Measurements from ENCODE around the gene SLC25A42.
A peak's percentile ranks its signal among the peaks of the same experiment; 100 is the strongest.
"Not testable (repeated sequence)": the region's sequence is repeated elsewhere in the genome, so short reads cannot be mapped to it uniquely, and the experiment has no call there.

The SLC25A42 gene

DNA sequence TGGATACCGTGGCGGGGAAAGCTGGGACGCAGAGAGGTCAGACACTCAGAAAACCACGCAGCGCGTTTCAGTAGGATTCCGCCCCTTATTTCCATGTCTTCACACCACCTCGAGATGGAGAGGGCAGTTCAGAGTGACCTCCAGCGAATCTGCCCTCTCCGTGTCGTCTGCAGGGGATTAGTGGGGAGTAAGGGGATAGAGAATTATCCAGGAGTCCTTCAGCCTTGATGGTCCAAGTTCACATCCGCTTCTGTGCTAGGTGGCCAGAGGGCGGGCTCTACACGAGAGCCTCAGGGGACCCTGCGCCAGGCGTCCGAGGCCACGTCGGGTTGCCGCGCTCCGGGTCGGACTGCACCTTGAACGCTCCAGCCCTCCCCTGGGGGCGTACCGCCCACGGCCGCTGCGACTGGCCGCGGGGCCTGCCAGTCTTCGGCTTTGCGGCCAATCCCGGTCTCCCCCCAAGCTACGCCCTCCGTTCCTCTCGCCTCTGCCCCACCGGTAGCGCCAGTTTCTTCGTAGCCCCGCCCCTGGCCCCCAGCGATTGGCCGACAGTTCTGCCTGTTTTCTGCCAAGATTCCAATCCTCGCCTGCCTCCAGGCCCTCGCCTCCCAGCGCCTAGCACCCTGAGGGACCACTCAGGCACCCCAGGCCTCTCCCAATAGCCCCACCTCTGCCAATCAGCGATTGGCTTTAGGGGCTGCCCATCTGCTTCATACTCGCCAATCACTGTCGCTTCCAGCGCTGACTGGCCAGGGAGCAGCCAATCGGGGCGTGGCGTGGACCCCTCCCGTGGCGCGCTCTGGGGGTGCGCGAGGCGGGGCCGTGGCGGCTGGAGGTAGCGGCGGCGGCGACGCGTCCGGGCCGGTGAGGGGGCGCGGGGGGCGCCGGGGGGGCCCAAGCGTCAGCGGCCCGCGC lies at the start of gene SLC25A42:
Gene SLC25A42, plus strand, starts transcription at position 812 of the 915 bp plus-strand sequence. CDS start 32,131 bp downstream, outside the sequence.
- DNase-seq = peak; percentile 100

DNA sequence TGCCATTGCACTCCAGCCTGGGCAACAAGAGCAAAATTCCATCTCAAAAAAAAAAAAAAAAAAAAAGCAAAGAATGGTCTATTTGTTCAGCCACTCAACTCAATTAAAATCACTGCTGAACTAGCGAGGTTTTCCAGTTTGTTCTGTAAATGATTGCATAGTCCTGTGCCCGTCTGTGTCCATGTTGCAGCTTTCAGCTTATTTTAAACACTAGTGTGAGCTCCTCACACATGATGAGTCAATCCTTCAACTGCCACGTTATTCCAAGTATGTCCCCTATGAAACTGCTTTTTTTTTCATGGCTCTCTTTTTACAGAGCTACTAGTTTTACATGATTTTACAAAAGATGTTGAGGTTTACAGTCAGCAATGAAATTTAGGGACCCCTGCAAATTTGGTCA lies 42.7 kb upstream of the SLC25A42 start:
- DNase-seq = peak; percentile 82

GRCh38 chr19:19022380-19022961 lies 41.3 kb upstream of the SLC25A42 start:
- no peak for DNase-seq

- DNase-seq = not testable (repeated sequence)
Observed at GRCh38 chr19:19023376-19023775, 40.4 kb upstream of the SLC25A42 start.

DNA sequence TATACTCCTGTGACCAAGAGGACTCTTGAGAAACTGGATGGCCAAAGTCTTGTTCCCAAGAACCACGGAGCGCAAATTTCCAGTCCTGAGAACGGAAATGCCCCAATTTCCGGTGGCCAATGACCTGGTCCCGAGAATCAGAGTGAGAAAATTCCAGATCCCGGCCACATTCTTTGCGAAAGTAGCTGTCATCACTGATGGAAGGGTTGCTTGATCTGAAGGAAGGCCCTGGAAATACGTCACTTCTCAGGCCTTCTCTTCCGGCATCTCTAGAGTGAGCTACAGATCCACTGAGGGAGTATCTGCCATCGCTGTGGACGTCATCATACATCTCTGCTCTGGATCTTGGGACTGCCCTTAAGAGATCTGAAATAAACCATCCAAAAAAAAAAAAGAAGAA lies 37.9 kb upstream of the SLC25A42 start:
- DNase-seq = no peak

DNA sequence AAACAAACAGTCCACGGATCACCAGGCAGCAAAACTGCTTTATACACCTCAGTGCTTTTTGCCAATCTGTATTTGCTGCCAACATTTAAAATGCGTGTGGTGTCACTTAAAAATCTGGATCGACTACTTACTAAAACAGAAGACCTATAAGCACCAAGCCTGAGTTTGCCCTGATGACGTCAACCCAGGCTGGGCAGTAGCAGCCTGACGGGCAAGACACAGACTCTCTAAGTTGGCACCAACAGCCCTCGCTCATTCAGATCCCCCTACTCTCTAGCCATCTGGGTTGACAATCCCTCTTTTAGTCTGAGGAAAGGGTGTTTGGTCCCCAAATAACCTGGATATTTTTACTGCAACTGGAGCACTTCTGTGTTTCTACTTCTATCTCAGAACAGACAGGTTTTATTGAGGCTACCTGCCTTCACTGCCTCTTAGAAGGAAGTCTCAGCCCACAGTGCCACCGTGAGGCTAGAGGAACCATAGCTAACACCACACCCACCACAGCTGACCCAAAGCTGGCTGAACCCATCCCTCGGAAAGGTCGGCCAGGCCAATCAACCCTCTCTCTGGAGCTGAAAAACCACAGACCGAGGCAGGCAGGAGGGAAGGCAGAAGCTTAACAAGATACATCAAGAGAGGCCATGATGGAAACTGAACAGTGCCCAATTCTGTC lies 37.4 kb upstream of the SLC25A42 start:
- no peak for DNase-seq

- no peak for DNase-seq
Observed at GRCh38 chr19:19027228-19027627, 36.6 kb upstream of the SLC25A42 start.

DNA sequence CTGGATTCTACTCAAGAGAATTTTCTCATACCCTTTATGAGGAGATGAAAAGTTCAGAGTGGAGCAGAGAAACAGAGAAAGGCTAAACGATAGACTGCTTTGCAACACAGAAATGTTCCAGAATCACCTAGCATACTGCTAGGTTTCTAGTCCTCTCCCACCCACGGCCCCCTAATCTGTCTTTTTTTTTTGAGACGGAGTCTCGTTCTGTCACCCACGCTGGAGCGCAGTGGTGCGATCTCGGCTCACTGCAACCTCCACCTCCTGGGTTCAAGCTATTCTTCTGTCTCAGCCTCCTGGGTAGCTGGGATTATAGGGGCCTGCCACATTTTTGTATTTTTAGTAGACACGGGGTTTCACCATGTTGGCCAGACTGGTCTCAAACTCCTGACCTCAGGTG lies 35.3 kb upstream of the SLC25A42 start:
- no peak for DNase-seq

GRCh38 chr19:19031891-19032290 lies 31.9 kb upstream of the SLC25A42 start:
- DNase-seq = no peak

GRCh38 chr19:19032420-19033175 lies 31.2 kb upstream of the SLC25A42 start:
- peak; percentile 92 for DNase-seq

- no peak for DNase-seq
Observed at GRCh38 chr19:19033176-19033425, 30.7 kb upstream of the SLC25A42 start.

DNA sequence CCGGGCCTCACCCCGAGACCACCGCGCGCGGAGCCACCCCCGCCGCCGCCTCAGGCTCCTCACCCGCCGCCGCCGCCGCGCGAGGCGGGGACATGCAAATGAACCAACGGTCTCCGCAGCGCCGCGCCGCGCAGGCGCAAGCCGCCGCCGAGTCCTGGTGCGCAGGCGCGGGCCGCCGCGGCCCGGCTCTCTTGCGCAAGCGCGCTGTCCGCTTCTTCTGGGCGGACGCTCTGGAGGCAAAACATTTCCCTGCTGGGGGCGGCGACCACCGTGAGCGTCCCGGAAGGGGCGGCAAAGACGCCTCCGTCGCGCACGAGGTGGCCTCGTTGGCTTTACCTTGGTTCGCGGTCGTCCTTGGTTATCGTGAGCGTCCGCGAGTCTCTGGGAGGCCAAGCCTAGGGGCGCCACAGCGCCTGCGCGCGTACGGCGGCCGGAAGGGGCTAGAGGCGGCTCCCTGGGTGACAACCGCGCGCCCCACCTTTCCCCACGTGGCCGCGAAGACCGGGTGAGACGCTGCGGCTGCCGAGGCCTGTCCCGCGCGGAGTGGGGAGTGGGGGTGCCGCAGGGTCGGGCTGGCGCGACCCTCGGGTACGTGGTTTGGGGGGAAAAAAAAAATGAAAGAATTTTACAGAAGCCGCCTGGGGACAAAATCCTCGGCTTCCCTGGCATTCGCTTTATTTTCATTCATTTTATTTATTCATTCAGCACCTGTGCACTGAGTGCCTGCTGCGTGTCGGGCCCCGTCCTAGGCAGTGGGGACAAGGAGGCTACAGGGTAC lies 30.2 kb upstream of the SLC25A42 start, which contains the start of the genes ARMC6 and SUGP2:
Gene ARMC6, plus strand, starts transcription at position 178 of the 778 bp plus-strand sequence. CDS start 607 bp downstream, outside the sequence.
Gene SUGP2, minus strand, starts transcription at position 92 of the 778 bp plus-strand sequence. CDS start 2,446 bp downstream, outside the sequence.
- DNase-seq = peak; percentile 92

GRCh38 chr19:19034204-19034624 lies 29.6 kb upstream of the SLC25A42 start:
- peak; percentile 77 for DNase-seq

DNA sequence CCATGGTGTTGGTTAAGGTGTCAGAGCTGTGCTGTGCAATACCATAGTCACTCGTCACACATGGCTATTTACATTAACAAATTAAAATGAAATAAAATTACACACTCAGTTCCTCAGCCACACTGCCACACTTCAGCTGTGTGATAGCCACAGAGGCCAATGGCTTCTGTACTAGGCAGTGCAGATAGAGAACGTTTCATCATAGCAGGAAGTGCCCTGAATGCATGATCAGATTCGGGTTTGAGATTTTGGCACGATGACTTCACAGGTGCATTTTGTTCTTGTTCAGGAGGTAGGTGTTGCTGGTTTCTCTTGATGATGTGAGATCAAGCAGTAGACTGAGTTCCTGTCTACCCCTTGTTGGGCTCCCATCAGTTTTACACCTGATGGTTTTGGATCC lies 23.9 kb upstream of the SLC25A42 start:
- no peak for DNase-seq

DNA sequence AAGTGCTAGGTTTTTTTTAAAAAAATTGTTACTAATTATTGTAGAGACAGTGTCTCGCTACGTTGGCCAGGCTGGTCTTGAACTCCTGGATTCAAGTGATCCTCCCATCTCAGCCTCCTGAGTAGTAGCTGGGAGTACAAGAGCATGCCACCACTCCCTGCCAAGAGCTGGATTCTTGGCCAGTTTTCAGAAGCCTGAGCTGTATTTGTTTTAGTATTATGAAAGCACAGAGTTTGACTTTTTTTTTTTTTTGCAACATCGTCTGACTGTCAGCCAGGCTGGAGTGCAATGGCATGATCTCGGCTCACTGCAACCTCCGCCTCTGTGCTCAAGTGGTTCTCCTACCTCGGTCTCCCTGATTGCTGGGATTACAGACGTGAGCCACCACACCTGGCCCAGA lies 23.4 kb upstream of the SLC25A42 start:
- peak; percentile 86 for DNase-seq

DNA sequence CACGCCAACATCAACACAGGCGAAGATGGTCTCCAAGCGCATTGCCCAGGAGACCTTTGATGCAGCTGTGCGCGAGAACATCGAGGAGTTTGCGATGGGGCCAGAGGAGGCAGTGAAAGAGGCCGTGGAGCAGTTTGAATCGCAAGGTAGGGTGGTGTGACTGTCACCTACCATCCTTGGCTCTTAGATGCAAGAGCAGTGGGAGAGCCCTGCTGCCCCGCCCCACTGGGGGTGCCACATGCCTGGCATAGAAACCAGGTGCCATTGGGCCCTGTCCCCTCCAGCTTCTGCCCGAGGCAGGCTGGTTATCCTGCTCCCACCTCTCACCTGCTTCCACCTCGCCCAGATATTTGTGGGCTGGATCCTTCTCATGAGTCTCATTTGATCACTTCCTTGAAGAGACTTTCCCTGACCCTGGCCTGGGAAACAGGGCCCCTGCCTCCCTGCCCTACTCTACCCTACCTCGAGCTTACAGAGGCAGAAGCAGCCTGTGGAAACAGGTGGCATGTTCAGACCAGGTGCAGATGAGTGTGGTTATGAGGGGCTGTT lies 21.0 kb upstream of the SLC25A42 start:
- DNase-seq = no peak

- DNase-seq = no peak
Observed at GRCh38 chr19:19043481-19043880, 20.3 kb upstream of the SLC25A42 start.

- no peak for DNase-seq
Observed at GRCh38 chr19:19043881-19044280, 19.9 kb upstream of the SLC25A42 start.

GRCh38 chr19:19049406-19049805 lies 14.4 kb upstream of the SLC25A42 start:
- DNase-seq = no peak

- DNase-seq = no peak
Observed at GRCh38 chr19:19050104-19050503, 13.7 kb upstream of the SLC25A42 start.

- no peak for DNase-seq
Observed at GRCh38 chr19:19050731-19051130, 13.1 kb upstream of the SLC25A42 start.

Measured in HCEC 1CT (cell line).